GM19397 (cell line): ENCODE data around the gene KCNS3.

Source experiments
- ATAC-seq: cut with Tn5 transposase; IDR thresholded peaks from one replicate; pipeline ENCODE4 v1.9.1; 2021; ENCODE audit warnings: mild to moderate bottlenecking, moderate library complexity; ENCODE audit not compliant: unreplicated experiment

Gene KCNS3

GRCh38 chr2:17877811-17878280 lies 621 bp upstream of the KCNS3 start:
- ATAC-seq, result peak; percentile 20

GRCh38 chr2:17879137-17879912 lies 858 bp downstream of the KCNS3 start:
- no peak for ATAC-seq

- no peak for ATAC-seq
These were observed 1.4 kb downstream of the KCNS3 start for GRCh38 chr2:17879913-17880274.

- no peak for ATAC-seq
These were observed 14.5 kb downstream of the KCNS3 start for GRCh38 chr2:17892770-17893534.

DNA sequence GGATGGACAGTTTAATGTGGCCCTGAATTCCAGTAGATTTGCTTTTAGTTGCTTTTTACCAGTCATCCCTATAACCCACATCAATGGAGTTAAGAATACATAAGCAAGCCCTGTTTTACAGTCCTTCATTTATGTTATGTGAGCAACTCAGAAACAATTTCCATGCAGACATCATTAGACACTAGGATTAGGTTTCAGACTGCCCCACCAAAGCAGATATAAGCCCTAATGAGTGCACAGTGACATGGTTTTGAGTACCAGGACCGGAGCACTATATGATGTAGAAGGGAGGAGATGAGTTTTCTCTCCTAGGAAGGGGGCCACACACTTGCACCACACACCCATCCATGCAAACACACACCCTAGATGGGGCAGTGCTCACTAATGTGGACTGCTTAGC lies 15.5 kb downstream of the KCNS3 start:
- ATAC-seq, result no peak

DNA sequence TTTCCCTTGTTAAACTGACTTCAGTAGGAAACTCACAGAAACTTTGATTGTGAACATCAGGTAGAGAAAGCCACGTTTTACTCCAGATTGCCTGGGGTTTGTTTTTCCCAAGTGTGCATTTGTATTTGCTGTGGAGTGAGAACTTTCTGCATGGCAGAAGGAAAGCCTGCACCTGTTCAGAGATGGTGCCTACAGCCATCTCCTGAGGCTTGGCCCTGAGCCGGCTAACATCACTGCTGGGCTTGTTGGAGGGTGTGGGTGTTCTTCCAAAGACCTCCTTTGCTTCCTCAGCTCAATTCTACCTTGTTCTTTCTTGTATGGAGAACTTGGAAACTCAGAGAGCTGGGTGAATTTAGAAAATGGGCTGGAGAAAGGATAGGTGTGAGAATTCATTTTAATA lies 16.1 kb downstream of the KCNS3 start:
- ATAC-seq, result no peak

DNA sequence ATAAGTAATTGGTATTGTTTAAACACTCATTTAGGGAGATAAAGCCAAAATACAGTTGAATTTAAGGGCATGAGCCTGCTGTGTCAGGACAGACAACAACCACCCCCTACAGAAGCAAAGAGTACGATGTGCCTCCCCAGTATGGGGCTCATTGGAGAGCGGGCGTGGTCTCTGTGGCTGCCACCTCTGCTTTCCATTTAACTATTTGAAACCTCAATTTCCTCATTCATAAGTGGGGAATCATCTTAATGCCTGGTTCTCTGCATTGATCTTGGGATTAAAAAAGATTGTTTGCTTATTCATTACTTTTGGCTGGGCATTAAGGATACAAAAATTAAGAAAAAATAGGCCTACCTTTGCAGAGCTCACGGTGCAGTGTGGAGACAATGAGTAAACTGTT lies 21.4 kb downstream of the KCNS3 start:
- no peak for ATAC-seq

- no peak for ATAC-seq
These were observed 22.8 kb downstream of the KCNS3 start for GRCh38 chr2:17901246-17901645.

DNA sequence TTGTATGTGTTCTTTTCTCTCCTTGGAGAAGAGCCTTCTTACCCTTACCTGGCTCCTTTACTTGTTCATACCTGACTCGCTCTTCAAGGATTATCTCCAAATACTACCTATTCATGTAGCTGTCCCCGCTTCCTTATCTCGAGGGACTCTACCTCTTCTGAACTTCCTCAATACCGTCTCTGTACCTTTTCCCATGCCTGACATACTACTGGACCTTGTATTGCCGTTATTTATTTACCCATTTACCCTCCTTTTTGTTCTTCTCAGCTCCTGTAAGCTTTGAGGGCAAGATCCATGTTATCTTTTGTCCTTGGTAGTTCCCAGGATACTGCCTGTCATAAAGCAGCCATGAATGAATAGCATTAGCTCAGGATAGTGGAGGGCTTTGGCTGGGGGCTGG lies 32.5 kb downstream of the KCNS3 start:
- ATAC-seq, result no peak

- peak; percentile 26 for ATAC-seq
These were observed 33.2 kb downstream of the KCNS3 start for GRCh38 chr2:17911491-17912260.

- peak; percentile 99 for ATAC-seq
These were observed 33.8 kb downstream of the KCNS3 start for GRCh38 chr2:17912266-17912691.

DNA sequence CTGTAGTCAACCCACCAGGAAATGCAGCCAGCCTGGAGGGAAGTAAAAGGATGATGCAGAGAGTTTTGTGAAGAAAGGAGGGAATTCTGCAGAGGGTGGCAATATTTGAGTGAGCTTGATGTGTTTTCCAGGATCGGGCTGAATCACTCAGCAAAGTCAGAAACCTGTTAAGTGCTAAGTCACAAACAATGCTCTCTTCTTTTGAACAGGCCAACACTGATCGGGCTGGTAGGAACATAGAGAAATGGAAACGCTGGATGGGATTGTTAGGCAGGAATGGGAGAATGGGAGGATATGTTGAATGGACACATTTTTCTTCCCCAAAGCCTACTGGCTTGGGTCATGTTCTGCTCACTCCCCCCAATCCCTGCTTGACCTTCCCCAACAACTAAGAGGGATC lies 36.6 kb downstream of the KCNS3 start:
- ATAC-seq, result no peak

GRCh38 chr2:17915811-17916518 lies 37.5 kb downstream of the KCNS3 start:
- no peak for ATAC-seq

DNA sequence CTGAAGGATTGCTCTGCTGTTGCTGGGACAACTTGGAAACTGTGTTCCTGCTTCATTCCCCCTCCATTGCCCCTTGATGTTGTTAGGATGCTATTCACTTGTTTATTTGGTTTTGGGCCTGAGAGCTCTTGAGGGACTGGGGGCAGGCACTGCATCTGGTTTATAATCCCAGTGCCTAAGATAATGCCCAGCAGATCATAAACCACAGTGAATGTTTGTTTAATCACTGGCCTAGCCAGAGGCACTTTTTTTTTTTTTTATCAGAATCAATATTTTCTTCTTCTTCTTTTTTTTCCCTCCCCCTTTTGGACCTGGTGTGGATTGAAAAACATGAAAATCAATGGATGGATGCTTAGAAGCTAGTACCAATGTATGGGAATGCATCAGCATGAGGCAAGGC lies 38.1 kb downstream of the KCNS3 start:
- ATAC-seq, result no peak

DNA sequence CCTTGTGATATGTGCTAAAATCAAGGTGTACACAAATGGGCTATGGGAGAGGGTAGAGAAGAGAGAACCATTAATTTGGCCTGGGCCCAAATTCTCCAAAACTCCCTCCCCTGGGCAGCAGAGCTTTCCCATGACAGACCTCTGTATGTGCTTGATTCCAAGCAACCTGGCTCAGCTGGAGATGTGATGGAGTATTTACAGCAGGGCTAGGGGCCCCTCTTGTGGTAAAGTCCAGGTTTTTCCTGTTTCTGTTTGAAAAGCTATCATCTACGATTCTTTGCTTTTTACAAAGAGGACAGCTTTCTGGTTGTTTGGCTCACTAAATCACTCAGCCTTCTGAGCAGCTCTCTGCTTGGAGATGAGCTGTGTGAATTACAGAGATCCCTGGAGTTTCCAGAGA lies 40.3 kb downstream of the KCNS3 start:
- no peak for ATAC-seq

GRCh38 chr2:17930773-17931172 lies 52.3 kb downstream of the KCNS3 start:
- ATAC-seq, result no peak

GRCh38 chr2:17933256-17933655 lies 54.8 kb downstream of the KCNS3 start:
- ATAC-seq, result no peak

- no peak for ATAC-seq
These were observed 56.3 kb downstream of the KCNS3 start for GRCh38 chr2:17934721-17935120.

GRCh38 chr2:17935242-17935885 lies 56.9 kb downstream of the KCNS3 start:
- ATAC-seq, result no peak

DNA sequence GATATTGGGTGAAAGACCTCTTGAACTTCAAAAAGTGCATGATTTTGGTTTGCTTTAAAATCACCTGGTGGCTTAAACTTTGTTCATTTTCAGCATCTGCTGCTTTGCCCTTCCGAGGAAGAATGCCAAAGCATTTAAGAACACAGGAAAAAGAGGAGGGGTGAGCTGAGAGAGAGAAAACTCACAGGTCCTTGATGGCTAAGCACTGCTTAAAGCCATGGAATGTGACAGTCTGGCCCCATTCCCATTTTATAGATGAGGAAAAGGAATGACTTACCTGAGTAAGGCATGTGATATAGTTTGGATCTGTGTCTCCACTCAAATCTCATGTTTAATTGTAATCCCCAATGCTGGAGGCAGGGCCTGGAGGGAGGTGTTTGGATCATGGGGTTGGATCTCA lies 58.1 kb downstream of the KCNS3 start:
- no peak for ATAC-seq
